Fibroblast of lung (primary cell): Measurements from ENCODE around the gene VCAN.

Experiments
- EZH2 ChIP-seq: IDR thresholded peaks from 2 replicates; pipeline ENCODE4 v1.5.1; 2012; ENCODE audit warnings: low read length, control low read depth, mild to moderate bottlenecking; ENCODE audit errors: missing control alignments
- TF ChIP-seq, protein P1 (sequence below), 2 donors: IDR thresholded peaks in 1 of 2; conservative IDR thresholded peaks in 1 of 2; 1 replicate in 1 of 2; 2 replicates in 1 of 2; pipeline ENCODE4 v1.5.1; 2011 to 2012; ENCODE audit warnings: low read length in 2 of 2, control low read depth in 1 of 2, inconsistent platforms in 1 of 2, low read depth in 1 of 2, mild to moderate bottlenecking in 1 of 2

DNA sequence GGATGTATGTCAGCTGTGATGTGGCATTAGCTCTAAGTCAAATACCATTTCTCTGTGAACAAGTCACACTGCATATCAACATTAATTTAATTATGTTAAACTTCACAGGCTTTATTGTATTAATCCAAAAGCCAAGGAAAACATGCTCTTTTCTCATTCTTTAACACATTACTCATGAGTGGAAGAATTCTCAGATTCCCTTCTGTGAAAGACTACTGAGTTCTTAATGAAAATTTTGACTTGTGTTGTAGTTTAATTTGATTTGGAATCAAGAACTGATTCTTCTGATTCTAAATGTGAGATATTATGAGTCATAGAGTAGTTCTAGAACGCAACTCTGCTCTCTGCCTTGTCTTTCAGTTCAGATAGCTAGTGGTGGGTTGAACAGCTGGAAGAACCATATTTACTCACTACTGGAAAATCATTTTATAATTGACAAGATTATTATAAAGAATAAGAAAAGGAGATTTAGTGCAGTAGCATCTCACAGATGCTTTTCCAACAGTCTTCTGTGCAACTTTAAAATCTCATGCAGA lies 90.6 kb downstream of the VCAN start:
- TF ChIP-seq, protein P1, sequence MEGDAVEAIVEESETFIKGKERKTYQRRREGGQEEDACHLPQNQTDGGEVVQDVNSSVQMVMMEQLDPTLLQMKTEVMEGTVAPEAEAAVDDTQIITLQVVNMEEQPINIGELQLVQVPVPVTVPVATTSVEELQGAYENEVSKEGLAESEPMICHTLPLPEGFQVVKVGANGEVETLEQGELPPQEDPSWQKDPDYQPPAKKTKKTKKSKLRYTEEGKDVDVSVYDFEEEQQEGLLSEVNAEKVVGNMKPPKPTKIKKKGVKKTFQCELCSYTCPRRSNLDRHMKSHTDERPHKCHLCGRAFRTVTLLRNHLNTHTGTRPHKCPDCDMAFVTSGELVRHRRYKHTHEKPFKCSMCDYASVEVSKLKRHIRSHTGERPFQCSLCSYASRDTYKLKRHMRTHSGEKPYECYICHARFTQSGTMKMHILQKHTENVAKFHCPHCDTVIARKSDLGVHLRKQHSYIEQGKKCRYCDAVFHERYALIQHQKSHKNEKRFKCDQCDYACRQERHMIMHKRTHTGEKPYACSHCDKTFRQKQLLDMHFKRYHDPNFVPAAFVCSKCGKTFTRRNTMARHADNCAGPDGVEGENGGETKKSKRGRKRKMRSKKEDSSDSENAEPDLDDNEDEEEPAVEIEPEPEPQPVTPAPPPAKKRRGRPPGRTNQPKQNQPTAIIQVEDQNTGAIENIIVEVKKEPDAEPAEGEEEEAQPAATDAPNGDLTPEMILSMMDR (conservative IDR thresholded peaks at IDR 0.05 in 1 of 2, IDR thresholded peaks at IDR 0.05 in 1 of 2; ENCODE audit: low read depth in 1 of 2, low read length in 2 of 2), result no peak
- TF ChIP-seq EZH2, result no peak
